HG02885 (cell line): ENCODE data around the gene CALN1.

ENCODE experiments used
- ATAC-seq: cut with Tn5 transposase; IDR thresholded peaks from one replicate; pipeline ENCODE4 v1.9.1; 2021; ENCODE audit warnings: mild to moderate bottlenecking; ENCODE audit not compliant: unreplicated experiment, poor library complexity

The CALN1 gene

GRCh38 chr7:72016574-72016973, 395.6 kb downstream of the CALN1 start:
- no peak for ATAC-seq

- no peak for ATAC-seq
These were observed 397.0 kb downstream of the CALN1 start for GRCh38 chr7:72015136-72015535.

GRCh38 chr7:72007018-72007417, 405.1 kb downstream of the CALN1 start:
- ATAC-seq, result no peak

- no peak for ATAC-seq
These were observed 408.9 kb downstream of the CALN1 start for GRCh38 chr7:72003236-72003635.

GRCh38 chr7:71996141-71996540, 416.0 kb downstream of the CALN1 start:
- ATAC-seq, result no peak

- ATAC-seq, result no peak
These were observed 417.0 kb downstream of the CALN1 start for GRCh38 chr7:71995111-71995510.

- ATAC-seq, result no peak
These were observed 420.6 kb downstream of the CALN1 start for GRCh38 chr7:71991586-71991985.

- ATAC-seq, result no peak
These were observed 422.0 kb downstream of the CALN1 start for GRCh38 chr7:71990138-71990462.

GRCh38 chr7:71988201-71988600, 423.9 kb downstream of the CALN1 start:
- ATAC-seq, result no peak

- no peak for ATAC-seq
These were observed 424.9 kb downstream of the CALN1 start for GRCh38 chr7:71987200-71987767.

- ATAC-seq, result no peak
These were observed 427.8 kb downstream of the CALN1 start for GRCh38 chr7:71984348-71984747.

GRCh38 chr7:71982851-71983250, 429.3 kb downstream of the CALN1 start:
- no peak for ATAC-seq

GRCh38 chr7:71976645-71977044, 435.5 kb downstream of the CALN1 start:
- ATAC-seq, result no peak

GRCh38 chr7:71974611-71975010, 437.5 kb downstream of the CALN1 start:
- ATAC-seq, result no peak

- ATAC-seq, result no peak
These were observed 439.6 kb downstream of the CALN1 start for GRCh38 chr7:71972534-71972933.

GRCh38 chr7:71970725-71971124, 441.4 kb downstream of the CALN1 start:
- ATAC-seq, result no peak

GRCh38 chr7:71962636-71963035, 449.5 kb downstream of the CALN1 start:
- ATAC-seq, result no peak

- no peak for ATAC-seq
These were observed 450.9 kb downstream of the CALN1 start for GRCh38 chr7:71961283-71961682.

GRCh38 chr7:71942115-71942514, 470.0 kb downstream of the CALN1 start:
- ATAC-seq, result no peak

GRCh38 chr7:71937840-71938371, 474.2 kb downstream of the CALN1 start:
- ATAC-seq, result no peak

GRCh38 chr7:71935674-71936073, 476.5 kb downstream of the CALN1 start:
- no peak for ATAC-seq

GRCh38 chr7:71933426-71933825, 478.7 kb downstream of the CALN1 start:
- no peak for ATAC-seq

- no peak for ATAC-seq
These were observed 486.5 kb downstream of the CALN1 start for GRCh38 chr7:71925663-71926062.
